DOHH2 (cell line): ENCODE data around the gene PLA2G10.

Experiments
- EZH2phosphoT487 ChIP-seq: fragments of 200-600 bp; sonication (generic); IDR thresholded peaks from 2 replicates; pipeline ENCODE4 v1.6.1; 2017; ENCODE audit warnings: borderline replicate concordance, mild to moderate bottlenecking, antibody characterized with exemption, low read length, moderate library complexity, mixed read lengths
- TF ChIP-seq, protein P1 (sequence below): fragments of 200-600 bp; sonication (generic); IDR thresholded peaks from one replicate; pipeline ENCODE4 v1.5.1; 2014; ENCODE audit warnings: antibody characterized with exemption, mild to moderate bottlenecking, low read depth, low read length; ENCODE audit not compliant: poor library complexity, severe bottlenecking

DNA sequence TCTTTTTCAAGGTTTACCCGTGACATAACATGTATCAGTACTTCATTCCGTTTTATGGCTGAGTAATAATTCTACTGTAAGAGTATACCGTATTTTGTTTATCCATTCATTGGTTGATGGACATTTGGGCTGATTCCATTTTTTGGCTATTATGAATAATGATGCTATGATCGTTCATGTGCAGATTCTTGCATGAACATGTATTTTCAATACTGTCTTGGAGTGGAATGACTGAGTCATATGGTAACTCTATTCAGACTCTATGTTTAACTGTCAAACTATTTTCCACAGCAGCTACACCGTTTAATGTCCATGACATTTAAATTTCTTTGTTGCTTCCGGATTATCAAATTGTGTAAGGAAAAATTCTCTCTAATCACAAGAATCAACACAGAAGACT is 43.5 kb downstream of the PLA2G10 start:
- TF ChIP-seq, protein P1, sequence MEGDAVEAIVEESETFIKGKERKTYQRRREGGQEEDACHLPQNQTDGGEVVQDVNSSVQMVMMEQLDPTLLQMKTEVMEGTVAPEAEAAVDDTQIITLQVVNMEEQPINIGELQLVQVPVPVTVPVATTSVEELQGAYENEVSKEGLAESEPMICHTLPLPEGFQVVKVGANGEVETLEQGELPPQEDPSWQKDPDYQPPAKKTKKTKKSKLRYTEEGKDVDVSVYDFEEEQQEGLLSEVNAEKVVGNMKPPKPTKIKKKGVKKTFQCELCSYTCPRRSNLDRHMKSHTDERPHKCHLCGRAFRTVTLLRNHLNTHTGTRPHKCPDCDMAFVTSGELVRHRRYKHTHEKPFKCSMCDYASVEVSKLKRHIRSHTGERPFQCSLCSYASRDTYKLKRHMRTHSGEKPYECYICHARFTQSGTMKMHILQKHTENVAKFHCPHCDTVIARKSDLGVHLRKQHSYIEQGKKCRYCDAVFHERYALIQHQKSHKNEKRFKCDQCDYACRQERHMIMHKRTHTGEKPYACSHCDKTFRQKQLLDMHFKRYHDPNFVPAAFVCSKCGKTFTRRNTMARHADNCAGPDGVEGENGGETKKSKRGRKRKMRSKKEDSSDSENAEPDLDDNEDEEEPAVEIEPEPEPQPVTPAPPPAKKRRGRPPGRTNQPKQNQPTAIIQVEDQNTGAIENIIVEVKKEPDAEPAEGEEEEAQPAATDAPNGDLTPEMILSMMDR: no peak
- no peak for TF ChIP-seq EZH2phosphoT487
